Measurements from ENCODE around the gene CELF4.

The CELF4 gene

GRCh38 chr18:37409878-37410277 is 155.7 kb downstream of the CELF4 start:
- no peak overlapping the region for H3K27ac ChIP-seq
- no peak for TF ChIP-seq CTCF (conservative IDR thresholded peaks at IDR 0.05)

- TF ChIP-seq CTCF (conservative IDR thresholded peaks at IDR 0.05): no peak
- no peak overlapping the region for H3K27ac ChIP-seq
Observed at GRCh38 chr18:37408676-37409265, 156.8 kb downstream of the CELF4 start.

GRCh38 chr18:37407571-37407970 is 158.0 kb downstream of the CELF4 start:
- H3K27ac ChIP-seq: no peak overlapping the region
- TF ChIP-seq CTCF (conservative IDR thresholded peaks at IDR 0.05): no peak

GRCh38 chr18:37405772-37406171 is 159.8 kb downstream of the CELF4 start:
- no peak overlapping the region for H3K27ac ChIP-seq

GRCh38 chr18:37405229-37405628 is 160.4 kb downstream of the CELF4 start:
- H3K27ac ChIP-seq: no peak overlapping the region

More at GRCh38 chr18:37405772-37406171, 159.8 kb downstream of the CELF4 start:
- no peak for TF ChIP-seq CTCF (conservative IDR thresholded peaks at IDR 0.05)

GRCh38 chr18:37403788-37404187 is 161.8 kb downstream of the CELF4 start:
- no peak for TF ChIP-seq CTCF (conservative IDR thresholded peaks at IDR 0.05)
- H3K27ac ChIP-seq: no peak overlapping the region

More at GRCh38 chr18:37405229-37405628, 160.4 kb downstream of the CELF4 start:
- TF ChIP-seq CTCF (conservative IDR thresholded peaks at IDR 0.05): no peak

GRCh38 chr18:37403100-37403781 is 162.4 kb downstream of the CELF4 start:
- no peak overlapping the region for H3K27ac ChIP-seq
- no peak for TF ChIP-seq CTCF (conservative IDR thresholded peaks at IDR 0.05)
